ENCODE measurements around the gene LRRC18.

Gene LRRC18

GRCh38 chr10:48939790-48940325 lies at the start of gene LRRC18:
Gene LRRC18, minus strand, starts transcription at chr10:48939840. Its CDS starts 25,685 bp downstream, at chr10:48914155.
- no peak within 1 kb of the TSS for H3K4me3 ChIP-seq (ENCODE audit: low read depth, low read length)
- H3K4me1 ChIP-seq (ENCODE audit: control insufficient read depth, insufficient read depth, low read length), result peaks cover 5% of the 10 kb centered on the region; the same call in 1 of the 2 replicates
- H3K27ac ChIP-seq (ENCODE audit: low read depth, low read length), result no peak within 1 kb of the TSS
- no peaks in the 10 kb centered on the region for H3K9me3 ChIP-seq (ENCODE audit: control insufficient read depth, insufficient read depth, low read depth, low read length)
- no peaks in the 10 kb centered on the region for H3K36me3 ChIP-seq (ENCODE audit: control insufficient read depth, insufficient read depth, low read length)
- no peak within 1 kb of the TSS for H3K9ac ChIP-seq (ENCODE audit: low read length)
- peaks cover 15% of the 10 kb centered on the region; the same call in 1 of the 2 replicates for H3K27me3 ChIP-seq (ENCODE audit: control insufficient read depth, insufficient read depth, low read length)

- H3K4me3 ChIP-seq (ENCODE audit: low read depth, low read length), result no peak overlapping the region
- no peaks in the 10 kb centered on the region for H3K27me3 ChIP-seq (ENCODE audit: control insufficient read depth, insufficient read depth, low read length)
Observed at GRCh38 chr10:48985621-48986158, 46.0 kb upstream of the LRRC18 start.

DNA sequence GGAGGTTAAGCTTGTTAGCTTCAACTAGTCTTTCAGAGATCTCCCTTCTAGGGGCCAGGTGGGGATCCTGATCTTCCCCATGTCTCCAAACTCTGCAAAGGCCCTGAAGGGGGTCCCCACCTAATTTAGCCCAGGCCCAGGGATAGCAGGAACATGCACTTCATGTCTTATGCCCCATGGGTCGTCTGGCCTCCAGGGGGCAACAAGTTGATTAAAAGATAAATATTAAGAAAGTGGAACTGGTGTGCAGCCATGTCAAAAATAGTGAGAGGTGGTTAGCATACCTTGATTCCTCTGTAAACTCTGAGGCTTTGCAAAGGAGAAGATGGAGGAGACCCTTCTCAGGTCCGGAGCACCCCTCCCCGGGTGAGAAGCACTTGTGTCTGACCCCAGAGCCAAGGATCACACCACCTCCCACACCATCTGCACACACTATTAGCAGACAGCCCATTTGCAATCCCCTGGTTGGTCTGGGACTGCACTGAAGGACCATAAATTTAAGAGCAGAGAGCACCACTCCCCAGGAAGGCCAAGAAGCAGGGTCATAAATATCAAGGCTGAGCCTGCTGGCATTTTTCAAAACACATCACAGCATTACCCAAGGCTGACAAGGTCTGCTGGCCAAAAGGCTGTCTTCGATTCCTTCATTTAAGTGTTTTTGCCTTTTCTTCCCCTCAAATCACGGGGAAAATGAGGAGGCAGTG lies 44.2 kb upstream of the LRRC18 start:
- Histone ChIP-seq H3K4me1 (ENCODE audit: control insufficient read depth, insufficient read depth, low read length) (no peaks in the 10 kb centered on the region), H3K36me3 (ENCODE audit: control insufficient read depth, insufficient read depth, low read length) (no peaks in the 10 kb centered on the region), H3K4me3 (ENCODE audit: low read depth, low read length) (no peak overlapping the region), H3K9me3 (ENCODE audit: control insufficient read depth, insufficient read depth, low read depth, low read length) (no peaks in the 10 kb centered on the region), H3K27ac (ENCODE audit: low read depth, low read length) (no peak overlapping the region), H3K27me3 (ENCODE audit: control insufficient read depth, insufficient read depth, low read length) (no peaks in the 10 kb centered on the region), H3K9ac (ENCODE audit: low read length) (no peak overlapping the region)

More at GRCh38 chr10:48985621-48986158, 46.0 kb upstream of the LRRC18 start:
- Histone ChIP-seq H3K9me3 (ENCODE audit: control insufficient read depth, insufficient read depth, low read depth, low read length) (no peaks in the 10 kb centered on the region), H3K27ac (ENCODE audit: low read depth, low read length) (no peak overlapping the region), H3K36me3 (ENCODE audit: control insufficient read depth, insufficient read depth, low read length) (no peaks in the 10 kb centered on the region), H3K4me1 (ENCODE audit: control insufficient read depth, insufficient read depth, low read length) (no peaks in the 10 kb centered on the region), H3K9ac (ENCODE audit: low read length) (no peak overlapping the region)

DNA sequence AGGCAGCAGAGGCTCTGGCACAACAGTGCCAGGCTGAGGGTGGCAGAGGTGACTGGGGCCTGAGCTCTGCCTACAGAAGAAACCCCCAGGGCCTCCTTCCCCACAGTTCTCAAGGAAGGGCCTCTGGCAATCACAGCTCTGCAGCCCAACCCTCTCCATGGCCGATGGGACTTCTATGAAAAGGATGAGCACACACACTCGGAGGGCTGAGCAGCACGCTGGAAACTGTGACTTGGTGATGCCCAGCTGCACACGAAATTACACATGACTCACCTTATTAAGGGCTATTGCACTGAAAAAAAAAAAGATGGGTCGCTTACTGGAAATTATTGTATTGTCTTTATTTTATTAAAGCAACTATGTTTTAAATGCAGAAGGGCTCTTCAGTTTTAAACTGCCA lies 42.9 kb upstream of the LRRC18 start:
- H3K36me3 ChIP-seq (ENCODE audit: control insufficient read depth, insufficient read depth, low read length), result no peaks in the 10 kb centered on the region
- no peaks in the 10 kb centered on the region for H3K9me3 ChIP-seq (ENCODE audit: control insufficient read depth, insufficient read depth, low read depth, low read length)

DNA sequence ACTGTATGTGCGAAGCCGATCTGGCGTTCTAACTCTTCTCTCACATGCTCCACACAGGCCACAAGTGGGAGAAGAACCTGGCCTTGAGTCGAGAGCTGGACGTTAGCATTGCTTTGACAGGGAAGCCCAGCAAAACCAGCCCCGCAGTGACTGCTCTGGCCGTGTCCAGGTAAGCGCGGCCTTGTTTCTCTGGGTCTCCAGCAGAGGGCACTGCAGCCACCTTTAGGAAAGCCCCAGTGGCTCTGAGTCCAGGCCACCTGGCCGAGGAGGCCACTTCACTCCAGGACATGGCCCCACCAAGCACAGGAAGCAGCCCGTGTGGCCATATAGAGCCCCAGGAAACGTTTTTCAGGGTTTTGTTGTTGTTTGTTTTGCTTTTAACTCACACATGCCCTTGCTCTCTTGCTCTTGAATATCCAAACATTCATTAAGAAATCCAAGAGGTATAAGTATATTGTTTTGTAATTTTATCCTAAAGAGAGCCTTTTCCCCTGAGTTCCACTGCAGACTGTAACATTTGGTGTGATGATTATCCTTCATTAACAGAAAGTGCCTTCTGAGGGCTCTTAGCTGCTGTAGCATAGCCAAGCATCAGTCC lies 41.8 kb upstream of the LRRC18 start:
- Histone ChIP-seq H3K9me3 (ENCODE audit: control insufficient read depth, insufficient read depth, low read depth, low read length) (no peaks in the 10 kb centered on the region), H3K27ac (ENCODE audit: low read depth, low read length) (no peak overlapping the region), H3K36me3 (ENCODE audit: control insufficient read depth, insufficient read depth, low read length) (no peaks in the 10 kb centered on the region), H3K4me3 (ENCODE audit: low read depth, low read length) (no peak overlapping the region), H3K4me1 (ENCODE audit: control insufficient read depth, insufficient read depth, low read length) (no peaks in the 10 kb centered on the region), H3K27me3 (ENCODE audit: control insufficient read depth, insufficient read depth, low read length) (no peaks in the 10 kb centered on the region), H3K9ac (ENCODE audit: low read length) (no peak overlapping the region)

More for the DNA sequence above, 42.9 kb upstream of the LRRC18 start:
- no peak overlapping the region for H3K4me3 ChIP-seq (ENCODE audit: low read depth, low read length)
- H3K4me1 ChIP-seq (ENCODE audit: control insufficient read depth, insufficient read depth, low read length), result no peaks in the 10 kb centered on the region
- H3K9ac ChIP-seq (ENCODE audit: low read length), result no peak overlapping the region
- no peaks in the 10 kb centered on the region for H3K27me3 ChIP-seq (ENCODE audit: control insufficient read depth, insufficient read depth, low read length)
- H3K27ac ChIP-seq (ENCODE audit: low read depth, low read length), result no peak overlapping the region

GRCh38 chr10:48978318-48978717 lies 38.7 kb upstream of the LRRC18 start:
- Histone ChIP-seq H3K27me3 (ENCODE audit: control insufficient read depth, insufficient read depth, low read length) (no peaks in the 10 kb centered on the region), H3K36me3 (ENCODE audit: control insufficient read depth, insufficient read depth, low read length) (no peaks in the 10 kb centered on the region), H3K27ac (ENCODE audit: low read depth, low read length) (no peak overlapping the region), H3K4me1 (ENCODE audit: control insufficient read depth, insufficient read depth, low read length) (no peaks in the 10 kb centered on the region), H3K9me3 (ENCODE audit: control insufficient read depth, insufficient read depth, low read depth, low read length) (no peaks in the 10 kb centered on the region), H3K4me3 (ENCODE audit: low read depth, low read length) (no peak overlapping the region), H3K9ac (ENCODE audit: low read length) (no peak overlapping the region)

DNA sequence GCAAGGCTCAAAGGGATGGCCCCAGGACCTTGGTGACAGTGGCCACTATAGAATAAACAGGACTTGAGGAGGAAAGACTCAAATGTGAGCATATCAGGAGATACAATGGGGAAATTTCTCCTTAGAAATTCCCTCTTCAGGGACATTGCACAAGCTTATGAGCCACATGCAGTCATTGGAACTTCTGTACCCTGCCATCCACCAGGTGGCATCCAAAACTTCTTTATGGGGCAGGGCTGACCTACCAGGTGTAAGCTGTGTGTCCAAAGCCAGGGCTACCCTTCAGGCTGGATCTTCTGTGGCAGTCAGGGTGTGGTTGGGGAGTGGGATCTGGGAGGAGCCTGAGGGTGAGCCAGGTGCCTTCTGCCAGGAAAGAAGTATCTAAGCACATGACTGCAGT lies 36.6 kb upstream of the LRRC18 start:
- H3K4me1 ChIP-seq (ENCODE audit: control insufficient read depth, insufficient read depth, low read length), result no peaks in the 10 kb centered on the region
- no peaks in the 10 kb centered on the region for H3K27me3 ChIP-seq (ENCODE audit: control insufficient read depth, insufficient read depth, low read length)
- no peak overlapping the region for H3K9ac ChIP-seq (ENCODE audit: low read length)
- no peaks in the 10 kb centered on the region for H3K36me3 ChIP-seq (ENCODE audit: control insufficient read depth, insufficient read depth, low read length)
- H3K4me3 ChIP-seq (ENCODE audit: low read depth, low read length), result no peak overlapping the region
- H3K9me3 ChIP-seq (ENCODE audit: control insufficient read depth, insufficient read depth, low read depth, low read length), result no peaks in the 10 kb centered on the region
- no peak overlapping the region for H3K27ac ChIP-seq (ENCODE audit: low read depth, low read length)

DNA sequence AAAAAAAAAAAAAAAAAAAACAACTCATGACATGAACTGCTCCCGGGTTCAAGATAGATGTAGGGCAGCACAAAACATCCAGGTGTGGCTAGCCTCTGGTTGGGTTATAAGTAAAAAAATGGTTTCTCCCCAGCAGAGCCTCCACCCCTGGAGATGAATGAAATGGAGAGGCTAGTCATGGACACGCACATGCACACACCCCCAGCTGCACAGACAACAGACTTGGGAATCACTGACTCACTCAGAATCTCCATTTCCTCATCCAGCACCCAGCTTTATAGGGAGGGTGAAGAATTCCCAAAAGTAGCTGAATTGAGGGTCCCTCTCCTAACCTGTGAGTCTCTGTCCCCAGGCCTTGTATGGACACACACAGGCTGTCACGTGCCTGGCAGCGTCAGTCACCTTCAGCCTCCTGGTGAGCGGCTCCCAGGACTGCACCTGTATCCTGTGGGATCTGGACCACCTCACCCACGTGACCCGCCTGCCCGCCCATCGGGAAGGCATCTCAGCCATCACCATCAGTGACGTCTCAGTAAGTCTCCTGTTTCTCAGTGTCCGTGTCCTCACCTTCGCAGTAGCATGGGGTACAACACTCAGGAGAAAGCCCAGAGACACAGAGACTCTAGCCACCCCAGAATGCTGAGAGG lies 35.0 kb upstream of the LRRC18 start:
- Histone ChIP-seq H3K27ac (ENCODE audit: low read depth, low read length) (no peak overlapping the region), H3K4me3 (ENCODE audit: low read depth, low read length) (no peak overlapping the region), H3K4me1 (ENCODE audit: control insufficient read depth, insufficient read depth, low read length) (no peaks in the 10 kb centered on the region), H3K27me3 (ENCODE audit: control insufficient read depth, insufficient read depth, low read length) (no peaks in the 10 kb centered on the region), H3K9ac (ENCODE audit: low read length) (no peak overlapping the region), H3K36me3 (ENCODE audit: control insufficient read depth, insufficient read depth, low read length) (no peaks in the 10 kb centered on the region), H3K9me3 (ENCODE audit: control insufficient read depth, insufficient read depth, low read depth, low read length) (no peaks in the 10 kb centered on the region)

- H3K4me1 ChIP-seq (ENCODE audit: control insufficient read depth, insufficient read depth, low read length), result no peaks in the 10 kb centered on the region
- H3K36me3 ChIP-seq (ENCODE audit: control insufficient read depth, insufficient read depth, low read length), result no peaks in the 10 kb centered on the region
- no peak overlapping the region for H3K4me3 ChIP-seq (ENCODE audit: low read depth, low read length)
- no peak overlapping the region for H3K27ac ChIP-seq (ENCODE audit: low read depth, low read length)
- H3K9ac ChIP-seq (ENCODE audit: low read length), result no peak overlapping the region
- no peaks in the 10 kb centered on the region for H3K9me3 ChIP-seq (ENCODE audit: control insufficient read depth, insufficient read depth, low read depth, low read length)
- no peaks in the 10 kb centered on the region for H3K27me3 ChIP-seq (ENCODE audit: control insufficient read depth, insufficient read depth, low read length)
Observed at GRCh38 chr10:48973065-48973464, 33.4 kb upstream of the LRRC18 start.

- Histone ChIP-seq H3K4me1 (ENCODE audit: control insufficient read depth, insufficient read depth, low read length) (no peaks in the 10 kb centered on the region), H3K27me3 (ENCODE audit: control insufficient read depth, insufficient read depth, low read length) (no peaks in the 10 kb centered on the region), H3K9me3 (ENCODE audit: control insufficient read depth, insufficient read depth, low read depth, low read length) (no peaks in the 10 kb centered on the region), H3K9ac (ENCODE audit: low read length) (no peak overlapping the region), H3K36me3 (ENCODE audit: control insufficient read depth, insufficient read depth, low read length) (no peaks in the 10 kb centered on the region), H3K4me3 (ENCODE audit: low read depth, low read length) (no peak overlapping the region), H3K27ac (ENCODE audit: low read depth, low read length) (no peak overlapping the region)
Observed at GRCh38 chr10:48970654-48971053, 31.0 kb upstream of the LRRC18 start.

DNA sequence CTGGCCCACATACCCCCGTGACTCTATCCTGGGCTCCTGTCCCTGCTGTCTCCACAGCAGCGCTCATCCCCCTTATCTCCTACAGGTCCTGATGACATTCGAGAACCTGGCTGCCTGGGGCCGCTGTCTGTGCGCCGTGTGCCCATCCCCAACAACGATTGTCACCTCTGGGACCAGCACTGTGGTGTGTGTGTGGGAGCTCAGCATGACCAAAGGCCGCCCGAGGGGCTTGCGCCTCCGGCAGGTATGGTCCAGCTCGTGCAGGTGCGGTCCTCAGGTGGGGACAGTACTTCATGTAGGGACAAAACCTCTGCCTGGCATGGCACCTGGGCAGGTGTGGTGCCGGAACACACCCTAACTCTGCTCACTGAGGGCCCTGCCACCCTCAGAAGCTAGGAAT lies 30.4 kb upstream of the LRRC18 start:
- H3K27ac ChIP-seq (ENCODE audit: low read depth, low read length), result no peak overlapping the region
- H3K36me3 ChIP-seq (ENCODE audit: control insufficient read depth, insufficient read depth, low read length), result no peaks in the 10 kb centered on the region
- H3K4me1 ChIP-seq (ENCODE audit: control insufficient read depth, insufficient read depth, low read length), result no peaks in the 10 kb centered on the region
- H3K27me3 ChIP-seq (ENCODE audit: control insufficient read depth, insufficient read depth, low read length), result no peaks in the 10 kb centered on the region
- no peaks in the 10 kb centered on the region for H3K9me3 ChIP-seq (ENCODE audit: control insufficient read depth, insufficient read depth, low read depth, low read length)
- no peak overlapping the region for H3K9ac ChIP-seq (ENCODE audit: low read length)
- no peak overlapping the region for H3K4me3 ChIP-seq (ENCODE audit: low read depth, low read length)

Measured in HUES6 (cell line).